DMS114 treated with DMSO at 0.1 percent for 48 hours (cell line): ENCODE data around the gene CHN2.

Experiments
- DNase-seq: peaks from one replicate; lab custom pipeline; 2025; ENCODE audit not compliant: unreplicated experiment; lab: John Stamatoyannopoulos, UW

The CHN2 gene

GRCh38 chr7:29356631-29357030 is 162.1 kb downstream of the CHN2 start:
- no peak for DNase-seq

- no peak for DNase-seq
Observed at GRCh38 chr7:29359482-29360093, 165.0 kb downstream of the CHN2 start.

- no peak for DNase-seq
Observed at GRCh38 chr7:29360633-29361625, 166.4 kb downstream of the CHN2 start.

- no peak for DNase-seq
Observed at GRCh38 chr7:29362380-29362779, 167.8 kb downstream of the CHN2 start.

- DNase-seq, result no peak
Observed at GRCh38 chr7:29363636-29364425, 169.3 kb downstream of the CHN2 start.

- no peak for DNase-seq
Observed at GRCh38 chr7:29364661-29365060, 170.1 kb downstream of the CHN2 start.

- no peak for DNase-seq
Observed at GRCh38 chr7:29365423-29365822, 170.8 kb downstream of the CHN2 start.

- DNase-seq, result no peak
Observed at GRCh38 chr7:29367784-29368183, 173.2 kb downstream of the CHN2 start.

- DNase-seq, result no peak
Observed at GRCh38 chr7:29369909-29370488, 175.4 kb downstream of the CHN2 start.

GRCh38 chr7:29370531-29371314 is 176.1 kb downstream of the CHN2 start:
- DNase-seq, result no peak

- no peak for DNase-seq
Observed at GRCh38 chr7:29371472-29371871, 176.9 kb downstream of the CHN2 start.

- DNase-seq, result no peak
Observed at GRCh38 chr7:29372351-29373090, 177.9 kb downstream of the CHN2 start.

- DNase-seq, result no peak
Observed at GRCh38 chr7:29375641-29376562, 181.3 kb downstream of the CHN2 start.

GRCh38 chr7:29377718-29378117 is 183.1 kb downstream of the CHN2 start:
- DNase-seq, result no peak

GRCh38 chr7:29379551-29379950 is 185.0 kb downstream of the CHN2 start:
- DNase-seq, result no peak

GRCh38 chr7:29381206-29382094 is 186.9 kb downstream of the CHN2 start:
- DNase-seq, result no peak

- no peak for DNase-seq
Observed at GRCh38 chr7:29384277-29384676, 189.7 kb downstream of the CHN2 start.
